SK-N-SH treated with all-trans-retinoic acid at 6 μM for 48 hours (cell line): ENCODE results near the gene UTS2R.

Experiments used
- ATAC-seq: fragments of 200-7000 bp; cut with Tn5 transposase; 3 replicates; pipeline ENCODE4 v1.9.1; 2020; ENCODE audit warnings: mild to moderate bottlenecking, moderate library complexity
- ARNTL ChIP-seq: fragments of 450-650 bp; formaldehyde crosslinking; IDR thresholded peaks from 2 replicates; pipeline ENCODE4 v1.5.0; 2020; ENCODE audit warnings: low read depth, mild to moderate bottlenecking, moderate library complexity, borderline replicate concordance
- BACH2 ChIP-seq: fragments of 250-450 bp; sonication (Bioruptor Pico); IDR thresholded peaks from 2 replicates; pipeline ENCODE4 v1.9.0; 2021; ENCODE audit warnings: mild to moderate bottlenecking, borderline replicate concordance
- CSDC2 ChIP-seq: fragments of 250-450 bp; sonication (Bioruptor Pico); IDR thresholded peaks from 2 replicates; pipeline ENCODE4 v1.5.0; 2020; ENCODE audit warnings: mild to moderate bottlenecking, moderate library complexity
- ESRRG ChIP-seq: fragments of 250-450 bp; sonication (Bioruptor Pico); IDR thresholded peaks from 2 replicates; pipeline ENCODE4 v1.6.1; 2021; ENCODE audit warnings: mild to moderate bottlenecking
- GLIS3 ChIP-seq: fragments of 250-450 bp; sonication (Bioruptor Pico); IDR thresholded peaks from 2 replicates; pipeline ENCODE4 v1.5.0; 2020; ENCODE audit warnings: mild to moderate bottlenecking, moderate library complexity
- ISL1 ChIP-seq: fragments of 250-450 bp; sonication (Bioruptor Pico); IDR thresholded peaks from 2 replicates; pipeline ENCODE4 v2.1.2; 2022; ENCODE audit warnings: mild to moderate bottlenecking, moderate library complexity
- OSR1 ChIP-seq: fragments of 250-450 bp; sonication (Bioruptor Pico); IDR thresholded peaks from 2 replicates; pipeline ENCODE4 v1.8.0; 2022; ENCODE audit warnings: moderate library complexity, mild to moderate bottlenecking, inconsistent platforms
- PPARA ChIP-seq: fragments of 250-450 bp; sonication (Bioruptor Pico); IDR thresholded peaks from 2 replicates; pipeline ENCODE4 v1.5.0; 2020; ENCODE audit warnings: mild to moderate bottlenecking, borderline replicate concordance
- RARB ChIP-seq: fragments of 250-450 bp; sonication (Bioruptor Pico); IDR thresholded peaks from 2 replicates; pipeline ENCODE4 v1.8.0; 2021; ENCODE audit warnings: mild to moderate bottlenecking, moderate library complexity
- SNAI2 ChIP-seq: fragments of 250-450 bp; sonication (Bioruptor Pico); IDR thresholded peaks from 2 replicates; pipeline ENCODE4 v1.5.0; 2020; ENCODE audit warnings: mild to moderate bottlenecking, moderate library complexity
- TCF4 ChIP-seq: fragments of 250-450 bp; sonication (Bioruptor Pico); IDR thresholded peaks from 2 replicates; pipeline ENCODE4 v1.8.0; 2021; ENCODE audit warnings: mild to moderate bottlenecking, moderate library complexity, borderline replicate concordance
- TOX ChIP-seq: fragments of 250-450 bp; sonication (Bioruptor Pico); IDR thresholded peaks from 2 replicates; pipeline ENCODE4 v1.8.0; 2021; ENCODE audit warnings: mild to moderate bottlenecking, moderate library complexity, borderline replicate concordance
- TSHZ2 ChIP-seq: fragments of 250-450 bp; sonication (Bioruptor Pico); IDR thresholded peaks from 2 replicates; pipeline ENCODE4 v1.5.0; 2020; ENCODE audit warnings: mild to moderate bottlenecking, moderate library complexity
- ZC3H10 ChIP-seq: fragments of 250-450 bp; sonication (Bioruptor Pico); IDR thresholded peaks from 2 replicates; pipeline ENCODE4 v1.5.1; 2021; ENCODE audit warnings: mild to moderate bottlenecking, moderate library complexity
- ZFP3 ChIP-seq: fragments of 250-450 bp; sonication (Bioruptor Pico); IDR thresholded peaks from 2 replicates; pipeline ENCODE4 v1.5.0; 2020; ENCODE audit warnings: mild to moderate bottlenecking, moderate library complexity
- ZFP30 ChIP-seq: fragments of 450-650 bp; formaldehyde crosslinking; IDR thresholded peaks from 2 replicates; pipeline ENCODE4 v1.5.0; 2022; ENCODE audit warnings: mild to moderate bottlenecking, moderate library complexity
- ZNF565 ChIP-seq: fragments of 450-650 bp; formaldehyde crosslinking; conservative IDR thresholded peaks from 2 replicates; pipeline ENCODE4 v1.5.0; 2020; ENCODE audit warnings: low read depth, mild to moderate bottlenecking, moderate library complexity
- ZNF70 ChIP-seq: fragments of 450-650 bp; formaldehyde crosslinking; IDR thresholded peaks from 2 replicates; pipeline ENCODE4 v1.5.0; 2020; ENCODE audit warnings: mild to moderate bottlenecking, moderate library complexity
- ZNF8 ChIP-seq: fragments of 450-650 bp; formaldehyde crosslinking; IDR thresholded peaks from 2 replicates; pipeline ENCODE4 v1.5.0; 2020; ENCODE audit warnings: mild to moderate bottlenecking, moderate library complexity
- TF ChIP-seq, protein P1 (sequence below): fragments of 250-450 bp; sonication (Bioruptor Pico); IDR thresholded peaks from 2 replicates; pipeline ENCODE4 v1.5.1; 2021; ENCODE audit warnings: mild to moderate bottlenecking, moderate library complexity
- TF ChIP-seq, protein P2 (sequence below): fragments of 250-450 bp; sonication (Bioruptor Pico); IDR thresholded peaks from 2 replicates; pipeline ENCODE4 v1.8.0; 2021; ENCODE audit warnings: low read depth, mild to moderate bottlenecking, moderate library complexity, borderline replicate concordance
- TF ChIP-seq, protein P3 (sequence below): fragments of 250-450 bp; sonication (Bioruptor Pico); IDR thresholded peaks from 2 replicates; pipeline ENCODE4 v1.5.1; 2020; ENCODE audit warnings: low read depth, mild to moderate bottlenecking, moderate library complexity

Gene UTS2R

DNA sequence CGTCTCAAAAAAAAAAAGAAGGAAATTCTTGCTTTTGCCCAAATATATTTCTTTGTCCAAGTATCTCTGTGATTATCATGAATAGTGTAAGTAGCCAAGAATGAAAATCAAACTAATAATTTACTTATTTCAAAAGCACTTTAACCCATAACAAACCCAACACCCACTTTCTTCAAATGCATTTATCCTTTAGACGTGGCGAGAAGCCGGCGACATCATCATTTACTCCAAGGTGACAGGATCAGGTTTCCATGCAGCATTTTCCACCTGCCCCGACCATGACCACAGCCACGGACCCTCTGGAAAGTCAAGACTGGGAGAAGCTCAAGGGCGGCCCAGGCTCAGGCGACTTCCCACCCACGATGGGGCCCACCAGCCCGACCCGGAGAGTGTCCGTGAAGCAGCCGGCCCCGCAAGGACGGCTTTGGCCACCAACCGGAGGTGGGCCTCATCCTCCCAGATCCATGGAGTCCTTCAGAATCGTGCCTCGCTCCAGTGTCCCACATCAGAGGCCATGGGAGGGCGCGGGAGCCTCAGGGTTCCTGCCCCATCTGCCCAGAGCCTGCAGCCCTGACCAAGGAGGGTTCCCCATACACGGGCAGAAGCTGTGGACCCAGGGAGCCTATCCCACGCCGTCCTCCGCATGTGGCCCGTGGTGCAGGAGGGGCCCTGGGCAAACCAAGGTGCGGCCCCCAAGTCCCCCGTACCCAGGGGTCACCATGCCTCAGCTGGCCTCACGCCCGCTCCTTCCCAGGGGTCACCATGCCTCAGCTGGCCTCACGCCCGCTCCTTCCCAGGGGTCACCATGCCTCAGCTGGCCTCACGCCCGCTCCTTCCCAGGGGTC is 18.7 kb downstream of the UTS2R start:
- no peak for ATAC-seq
- TF ChIP-seq, protein P1, sequence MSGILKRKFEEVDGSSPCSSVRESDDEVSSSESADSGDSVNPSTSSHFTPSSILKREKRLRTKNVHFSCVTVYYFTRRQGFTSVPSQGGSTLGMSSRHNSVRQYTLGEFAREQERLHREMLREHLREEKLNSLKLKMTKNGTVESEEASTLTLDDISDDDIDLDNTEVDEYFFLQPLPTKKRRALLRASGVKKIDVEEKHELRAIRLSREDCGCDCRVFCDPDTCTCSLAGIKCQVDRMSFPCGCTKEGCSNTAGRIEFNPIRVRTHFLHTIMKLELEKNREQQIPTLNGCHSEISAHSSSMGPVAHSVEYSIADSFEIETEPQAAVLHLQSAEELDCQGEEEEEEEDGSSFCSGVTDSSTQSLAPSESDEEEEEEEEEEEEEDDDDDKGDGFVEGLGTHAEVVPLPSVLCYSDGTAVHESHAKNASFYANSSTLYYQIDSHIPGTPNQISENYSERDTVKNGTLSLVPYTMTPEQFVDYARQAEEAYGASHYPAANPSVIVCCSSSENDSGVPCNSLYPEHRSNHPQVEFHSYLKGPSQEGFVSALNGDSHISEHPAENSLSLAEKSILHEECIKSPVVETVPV (CRISPR knock-in tag), result no peak
- no peak for TF ChIP-seq TSHZ2 (CRISPR knock-in tag)
- no peak for TF ChIP-seq GLIS3 (CRISPR knock-in tag)
- TF ChIP-seq TCF4 (CRISPR knock-in tag), result no peak
- TF ChIP-seq, protein P2, sequence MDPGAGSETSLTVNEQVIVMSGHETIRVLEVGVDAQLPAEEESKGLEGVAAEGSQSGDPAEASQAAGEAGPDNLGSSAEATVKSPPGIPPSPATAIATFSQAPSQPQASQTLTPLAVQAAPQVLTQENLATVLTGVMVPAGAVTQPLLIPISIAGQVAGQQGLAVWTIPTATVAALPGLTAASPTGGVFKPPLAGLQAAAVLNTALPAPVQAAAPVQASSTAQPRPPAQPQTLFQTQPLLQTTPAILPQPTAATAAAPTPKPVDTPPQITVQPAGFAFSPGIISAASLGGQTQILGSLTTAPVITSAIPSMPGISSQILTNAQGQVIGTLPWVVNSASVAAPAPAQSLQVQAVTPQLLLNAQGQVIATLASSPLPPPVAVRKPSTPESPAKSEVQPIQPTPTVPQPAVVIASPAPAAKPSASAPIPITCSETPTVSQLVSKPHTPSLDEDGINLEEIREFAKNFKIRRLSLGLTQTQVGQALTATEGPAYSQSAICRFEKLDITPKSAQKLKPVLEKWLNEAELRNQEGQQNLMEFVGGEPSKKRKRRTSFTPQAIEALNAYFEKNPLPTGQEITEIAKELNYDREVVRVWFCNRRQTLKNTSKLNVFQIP (CRISPR knock-in tag), result no peak
- TF ChIP-seq ESRRG (CRISPR knock-in tag), result no peak
- TF ChIP-seq, protein P3, sequence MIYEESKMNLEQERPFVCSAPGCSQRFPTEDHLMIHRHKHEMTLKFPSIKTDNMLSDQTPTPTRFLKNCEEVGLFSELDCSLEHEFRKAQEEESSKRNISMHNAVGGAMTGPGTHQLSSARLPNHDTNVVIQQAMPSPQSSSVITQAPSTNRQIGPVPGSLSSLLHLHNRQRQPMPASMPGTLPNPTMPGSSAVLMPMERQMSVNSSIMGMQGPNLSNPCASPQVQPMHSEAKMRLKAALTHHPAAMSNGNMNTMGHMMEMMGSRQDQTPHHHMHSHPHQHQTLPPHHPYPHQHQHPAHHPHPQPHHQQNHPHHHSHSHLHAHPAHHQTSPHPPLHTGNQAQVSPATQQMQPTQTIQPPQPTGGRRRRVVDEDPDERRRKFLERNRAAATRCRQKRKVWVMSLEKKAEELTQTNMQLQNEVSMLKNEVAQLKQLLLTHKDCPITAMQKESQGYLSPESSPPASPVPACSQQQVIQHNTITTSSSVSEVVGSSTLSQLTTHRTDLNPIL, result no peak
- no peak for TF ChIP-seq ARNTL
- no peak for TF ChIP-seq ZFP30
- no peak for TF ChIP-seq SNAI2 (CRISPR knock-in tag)
- no peak for TF ChIP-seq CSDC2 (CRISPR knock-in tag)
- no peak for TF ChIP-seq BACH2
- no peak for TF ChIP-seq ZFP3 (CRISPR knock-in tag)
- TF ChIP-seq ZNF8 (CRISPR knock-in tag), result no peak
- TF ChIP-seq ISL1 (CRISPR knock-in tag), result no peak
- TF ChIP-seq TOX, result no peak
- no peak for TF ChIP-seq OSR1 (CRISPR knock-in tag)

DNA sequence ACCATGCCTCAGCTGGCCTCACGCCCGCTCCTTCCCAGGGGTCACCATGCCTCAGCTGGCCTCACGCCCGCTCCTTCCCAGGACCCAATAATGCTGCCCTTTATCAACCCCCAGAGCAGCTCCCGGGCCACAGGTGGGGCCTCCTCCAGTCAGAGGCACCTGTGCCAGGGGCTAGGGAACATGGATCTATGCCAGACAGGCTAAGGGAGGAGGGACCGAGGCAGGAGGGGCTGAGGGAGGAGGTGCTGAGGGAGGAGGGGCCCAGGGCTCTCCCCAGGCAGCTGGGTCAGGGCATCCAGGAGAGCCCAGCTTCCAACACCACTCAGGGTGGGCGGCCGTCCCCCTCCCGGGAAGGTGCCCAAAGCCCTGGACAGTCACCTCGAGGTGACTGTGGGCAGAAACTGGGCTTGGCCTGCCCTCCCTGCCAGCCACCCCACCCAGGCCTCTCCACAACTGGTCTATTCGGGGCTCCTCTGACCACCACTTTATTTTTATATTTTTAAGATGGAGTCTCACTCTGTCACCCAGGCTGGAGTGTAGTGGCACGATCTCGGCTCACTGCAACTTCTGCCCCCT is 19.4 kb downstream of the UTS2R start:
- TF ChIP-seq TOX (no peak), ESRRG (CRISPR knock-in tag) (no peak), TSHZ2 (CRISPR knock-in tag) (no peak), ZNF8 (CRISPR knock-in tag) (no peak), ZC3H10 (CRISPR knock-in tag) (no peak), GLIS3 (CRISPR knock-in tag) (no peak), ZNF70 (no peak), PPARA (no peak), ARNTL (no peak), ISL1 (CRISPR knock-in tag) (no peak), ZNF565 (CRISPR knock-in tag) (no peak), RARB (CRISPR knock-in tag) (no peak), TCF4 (CRISPR knock-in tag) (no peak)
- no peak for ATAC-seq
